GM19372 (cell line): ENCODE data around the gene TWSG1.

Experiments
- ATAC-seq: cut with Tn5 transposase; IDR thresholded peaks from one replicate; pipeline ENCODE4 v1.9.1; 2021; ENCODE audit warnings: mild to moderate bottlenecking, low read depth, moderate library complexity; ENCODE audit not compliant: unreplicated experiment

TWSG1 gene

GRCh38 chr18:9334329-9334972 is at the start of gene TWSG1:
TWSG1 (plus strand) TSS chr18:9334773; CDS start chr18:9337230, 2,457 bp downstream.
- peak; percentile 79 for ATAC-seq

DNA sequence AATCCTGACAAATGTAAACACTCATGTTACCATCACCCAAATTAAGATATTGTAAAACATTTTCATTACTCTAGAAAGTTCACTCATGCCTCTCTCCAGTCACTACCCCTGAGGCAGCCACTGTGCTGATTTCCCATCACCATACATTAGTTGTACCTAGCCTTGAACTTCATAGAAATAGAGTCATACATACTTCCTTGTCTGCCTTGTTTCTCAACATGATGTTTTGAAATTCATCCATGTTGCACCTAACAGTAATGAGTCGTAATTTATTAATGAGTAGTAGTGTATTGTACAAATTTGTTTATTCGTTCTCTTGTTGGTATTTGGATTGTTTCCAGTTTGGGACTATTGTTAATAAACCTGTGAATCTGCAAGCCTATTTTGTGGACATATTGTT is 49.0 kb upstream of the TWSG1 start:
- no peak for ATAC-seq

DNA sequence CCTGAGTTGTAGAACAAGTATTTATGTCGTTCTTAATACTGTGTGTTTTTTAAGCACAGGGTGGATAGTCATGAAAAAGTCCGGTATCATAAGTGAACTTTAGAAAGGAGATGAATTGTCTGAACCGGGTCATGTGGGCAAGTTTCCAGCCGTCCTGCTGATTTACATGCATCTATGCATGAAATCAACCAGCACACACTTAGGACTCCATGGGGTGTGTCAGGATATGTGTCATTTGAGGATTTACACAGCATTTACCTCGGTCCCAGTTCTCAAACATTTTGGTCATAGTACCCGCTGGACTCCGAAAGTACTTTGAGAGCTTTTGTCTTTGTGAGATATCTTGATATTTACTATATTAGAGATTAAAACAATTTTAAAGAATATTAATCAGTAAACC is 47.5 kb upstream of the TWSG1 start:
- ATAC-seq, result no peak

GRCh38 chr18:9289698-9290097 is 44.9 kb upstream of the TWSG1 start:
- no peak for ATAC-seq

- no peak for ATAC-seq
Measured at GRCh38 chr18:9290156-9290555, 44.4 kb upstream of the TWSG1 start.

DNA sequence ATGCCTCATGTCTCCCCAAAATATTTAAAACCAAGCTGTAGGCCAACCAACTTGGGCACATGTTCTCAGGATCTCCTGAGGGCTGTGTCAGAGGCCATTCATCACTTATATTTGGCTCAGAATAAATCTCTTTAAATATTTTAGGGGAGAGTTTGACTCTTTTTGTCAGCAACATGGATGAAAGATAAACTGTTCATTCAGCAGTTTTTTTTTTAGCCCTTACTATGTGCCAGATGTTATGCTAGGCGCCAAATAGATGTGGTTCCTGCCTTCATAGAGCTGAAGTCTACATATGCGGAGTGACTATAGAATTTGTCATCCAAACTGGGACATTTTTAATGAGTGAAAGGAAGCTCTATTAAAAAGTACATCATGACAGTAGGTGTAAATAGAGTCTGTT is 42.5 kb upstream of the TWSG1 start:
- no peak for ATAC-seq

DNA sequence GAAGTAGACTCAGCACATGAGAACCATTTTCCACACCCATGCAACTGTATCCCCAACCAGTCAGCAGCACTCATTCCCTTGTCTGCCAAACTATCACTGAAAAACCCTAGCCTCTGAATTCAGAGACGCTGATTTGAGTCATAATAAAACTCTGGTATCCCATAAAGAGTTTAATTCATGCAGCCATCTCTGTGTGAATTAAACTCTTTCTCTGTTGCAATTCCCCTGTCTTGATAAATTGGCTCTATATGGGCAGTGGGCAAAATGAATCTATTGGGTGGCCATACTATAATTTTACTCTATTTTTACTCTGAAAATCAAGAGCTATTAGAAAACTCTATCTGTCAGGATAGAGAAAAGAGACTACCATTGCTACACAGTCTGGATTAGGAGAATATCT is 40.6 kb upstream of the TWSG1 start:
- no peak for ATAC-seq

GRCh38 chr18:9296233-9297006 is 38.2 kb upstream of the TWSG1 start:
- ATAC-seq, result no peak

- no peak for ATAC-seq
Measured at GRCh38 chr18:9297007-9297393, 37.6 kb upstream of the TWSG1 start.

- no peak for ATAC-seq
Measured at GRCh38 chr18:9304388-9305070, 30.0 kb upstream of the TWSG1 start.

- ATAC-seq, result no peak
Measured at GRCh38 chr18:9319333-9319732, 15.2 kb upstream of the TWSG1 start.

DNA sequence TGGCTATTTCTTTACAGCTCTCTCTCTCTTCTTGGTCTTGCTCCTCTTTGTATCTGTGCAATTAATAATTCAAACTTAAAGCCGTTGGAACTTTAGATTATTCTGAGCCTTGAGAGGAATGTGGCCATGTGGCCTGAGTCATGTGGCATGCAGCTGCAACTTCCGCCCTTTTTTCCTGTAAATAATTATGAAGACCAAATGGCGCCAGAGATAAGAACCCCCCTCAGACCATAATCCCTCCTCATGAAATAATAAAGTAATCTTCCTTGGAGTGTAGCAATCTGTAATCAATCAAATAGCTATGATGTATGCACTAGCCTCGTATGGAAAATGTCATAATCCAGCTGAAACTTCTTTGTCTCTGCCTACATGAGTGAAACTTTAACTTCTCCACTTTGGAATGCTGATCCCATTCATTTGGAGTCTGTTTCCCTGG is 13.5 kb upstream of the TWSG1 start:
- no peak for ATAC-seq

DNA sequence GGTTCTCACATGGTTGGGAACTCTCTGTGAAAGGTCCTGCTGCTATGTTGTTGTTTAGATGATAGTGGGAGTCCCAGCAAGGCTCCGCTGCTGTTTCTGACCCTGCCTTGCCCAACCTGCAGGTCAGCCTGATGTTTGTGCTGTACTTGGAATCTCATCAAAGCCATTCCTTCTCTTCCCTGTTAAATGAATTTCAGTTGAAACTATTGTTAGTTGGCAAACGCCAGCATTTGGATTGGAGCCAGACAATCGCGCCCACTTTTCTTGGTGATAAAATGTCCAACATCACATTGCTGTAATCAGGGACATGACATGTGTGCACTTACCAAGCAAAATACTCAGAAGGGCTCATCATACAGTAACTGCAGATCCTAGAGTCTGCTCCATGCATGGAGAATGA is 12.8 kb upstream of the TWSG1 start:
- no peak for ATAC-seq

DNA sequence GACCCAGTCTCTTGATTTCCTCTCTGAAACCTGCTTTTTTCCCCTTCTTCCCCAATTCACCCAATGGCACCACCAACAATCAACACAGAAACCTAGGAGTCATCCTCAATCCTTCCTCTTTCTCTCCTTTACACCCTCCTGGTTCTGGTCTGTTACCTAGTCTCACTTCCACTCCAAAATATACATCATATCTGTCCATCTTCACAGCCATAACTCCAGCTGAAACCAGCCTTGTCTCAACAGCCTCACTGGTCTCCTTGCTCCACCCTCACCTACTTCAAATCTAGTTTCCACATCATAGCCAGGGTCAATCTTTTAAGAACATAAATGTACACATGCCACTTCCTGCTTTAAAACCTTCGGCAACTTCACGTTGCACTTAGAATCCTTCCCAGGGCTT is 11.8 kb upstream of the TWSG1 start:
- no peak for ATAC-seq

DNA sequence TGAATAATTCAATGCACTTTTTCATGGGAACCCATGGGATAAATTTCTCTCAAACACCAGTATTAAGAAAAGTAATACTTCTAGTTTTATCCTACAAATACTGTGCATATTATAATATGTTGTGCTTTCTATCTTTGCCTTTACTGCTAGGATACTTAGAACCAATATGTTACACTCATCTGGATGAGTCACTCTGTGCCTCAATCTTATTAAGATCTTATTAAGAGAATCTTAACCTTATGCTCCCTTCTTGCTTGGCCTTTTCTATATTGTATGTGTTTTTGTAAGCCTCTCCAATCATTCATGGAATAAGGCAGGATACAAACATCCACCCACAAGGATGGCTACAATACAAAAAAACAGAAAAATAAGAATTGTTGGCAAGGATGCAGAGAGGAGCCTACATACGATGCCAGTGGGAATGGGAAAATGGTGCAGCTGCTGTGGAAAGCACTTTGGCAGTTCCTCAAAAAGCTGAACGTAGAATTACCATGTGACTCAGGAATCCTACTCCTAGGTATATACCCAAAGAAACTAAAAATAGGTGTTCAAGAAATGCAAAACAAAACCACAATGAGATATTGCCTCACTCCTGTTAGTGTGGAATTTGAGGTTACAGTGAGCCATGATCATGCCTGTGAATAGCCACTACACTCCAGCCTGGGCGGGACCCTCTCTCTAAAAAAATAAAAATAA is 10.7 kb upstream of the TWSG1 start:
- ATAC-seq, result no peak

- no peak for ATAC-seq
Measured at GRCh38 chr18:9325716-9326115, 8.9 kb upstream of the TWSG1 start.

DNA sequence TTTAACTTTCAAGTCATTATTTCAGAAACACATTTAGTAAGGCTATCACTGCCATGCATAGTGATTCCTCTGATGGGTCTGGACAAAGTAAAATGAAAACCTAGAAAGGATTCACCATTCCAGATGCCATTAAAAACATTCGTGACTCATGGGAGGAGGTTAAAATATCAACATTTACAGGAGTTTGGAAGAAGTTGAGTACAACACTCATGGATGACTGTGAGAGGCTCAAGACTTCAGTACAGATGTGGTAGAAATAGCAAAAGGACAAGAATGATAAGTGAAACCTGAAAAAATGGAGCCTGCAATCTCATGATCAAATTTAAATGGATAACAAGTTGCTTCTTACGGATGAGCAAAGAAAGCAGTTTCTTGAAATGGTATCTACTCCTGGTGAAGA is 5.8 kb upstream of the TWSG1 start:
- no peak for ATAC-seq

DNA sequence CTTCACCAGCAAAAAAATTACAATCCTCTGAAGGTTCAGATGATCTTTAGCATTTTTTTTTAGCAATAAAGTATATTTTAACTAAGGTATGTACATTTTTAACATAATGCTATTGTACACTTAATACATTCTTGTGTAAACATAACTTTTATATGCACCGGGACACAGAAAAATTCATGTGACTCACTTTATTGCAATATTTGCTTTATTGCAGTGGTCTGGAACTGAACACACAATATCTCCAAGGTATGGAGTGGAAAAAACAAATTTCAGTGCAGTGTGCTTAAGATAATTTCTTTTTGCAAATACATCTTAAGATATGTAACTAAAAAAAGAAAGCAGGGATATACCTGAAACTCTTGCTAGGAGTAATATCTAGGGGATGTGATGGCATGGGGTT is 5.1 kb upstream of the TWSG1 start:
- no peak for ATAC-seq

DNA sequence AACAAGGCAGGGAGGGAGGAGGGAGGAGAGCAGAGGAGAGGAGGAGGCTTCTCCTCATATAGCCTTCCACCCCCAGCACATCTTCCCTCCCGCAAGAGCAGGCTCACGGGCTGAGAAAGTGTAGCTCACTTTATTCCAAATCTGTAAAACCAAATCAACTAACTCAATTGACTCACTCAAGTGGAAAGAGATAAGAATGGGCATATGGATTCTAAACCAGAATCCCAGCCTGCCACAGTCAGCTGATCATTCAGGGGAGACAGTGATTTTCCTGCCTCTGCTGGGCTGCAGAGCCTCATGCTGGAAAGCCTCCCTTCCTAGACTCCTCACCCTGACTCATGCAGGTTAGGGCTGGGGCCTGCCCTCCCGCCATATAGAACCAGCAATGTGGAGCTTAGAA is 4.2 kb upstream of the TWSG1 start:
- no peak for ATAC-seq

DNA sequence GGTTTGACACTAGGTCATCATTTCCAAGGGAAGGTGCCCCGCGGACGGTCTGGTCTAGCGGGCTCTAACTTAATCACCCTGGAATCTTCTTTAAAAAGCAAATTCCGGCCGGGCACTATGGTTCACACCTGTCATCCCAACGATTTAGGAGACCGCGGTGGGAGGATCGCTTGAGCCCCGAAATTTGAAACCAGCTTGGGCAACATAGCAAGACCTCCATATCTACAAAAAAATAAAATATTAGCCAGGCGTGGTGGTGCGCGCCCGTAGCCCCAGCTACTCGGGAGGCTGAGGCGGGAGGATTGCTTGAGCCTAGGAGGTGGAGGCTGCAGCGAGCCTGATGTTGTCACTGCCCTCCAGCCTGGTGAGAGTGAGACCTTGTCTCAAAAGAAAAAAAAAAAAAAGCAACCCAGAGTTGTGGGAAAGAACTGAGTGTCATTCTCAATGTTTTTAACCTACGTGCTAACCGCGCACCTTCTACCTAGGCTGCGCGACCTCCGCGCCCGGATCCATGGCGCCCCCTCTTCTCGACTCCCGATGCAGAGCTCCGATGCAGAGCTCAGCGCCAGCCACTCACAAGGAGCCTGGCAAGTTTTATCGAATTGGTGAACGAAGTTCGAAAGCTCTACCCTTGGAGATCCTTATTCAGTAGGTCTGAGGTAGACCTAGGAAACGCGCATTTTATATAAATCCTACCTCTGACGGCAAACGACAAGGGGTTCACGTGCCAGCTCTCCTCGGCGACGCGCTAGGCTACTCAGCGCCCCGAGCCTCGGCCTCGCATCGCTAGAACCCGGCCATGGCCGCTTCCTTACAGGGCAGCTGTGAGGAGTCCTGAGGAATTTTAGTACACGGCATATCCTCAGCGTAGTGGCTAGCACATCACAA is 888 bp upstream of the TWSG1 start:
- ATAC-seq, result peak; percentile 36
